Posterior cingulate gyrus (tissue), 11 donors: ENCODE measurements around the gene SETX.

Source experiments
- DNase-seq, 10 donors: peaks; one replicate each; pipeline versions ENCODE4 v3.0.0 to v3.0.0-alpha.2; 2020 to 2021; ENCODE audit warnings: mixed read lengths in 3 of 10
- intact Hi-C: fragments of 100-400 bp; cut with DNase I; formaldehyde crosslinking; loops from one replicate; pipeline ENCODE4 v1.15.1; 2023

Gene SETX

GRCh38 chr9:132226571-132227430, 128.0 kb downstream of the SETX start:
- intact Hi-C loops, result no loop called here
- peak in 1 of 10 donors; percentile 50 for DNase-seq

- DNase-seq, result no peak
- intact Hi-C loops, result no loop called here
Measured at GRCh38 chr9:132224645-132225044, 130.1 kb downstream of the SETX start.

GRCh38 chr9:132221941-132222340, 132.8 kb downstream of the SETX start:
- intact Hi-C loops, result no loop called here
- DNase-seq, result no peak

- no peak for DNase-seq
- intact Hi-C loops, result no loop called here
Measured at GRCh38 chr9:132218208-132218607, 136.6 kb downstream of the SETX start.

GRCh38 chr9:132216861-132217619, 137.7 kb downstream of the SETX start:
- no peak for DNase-seq
- intact Hi-C loops, result no loop called here

- intact Hi-C loops, result no loop called here
- DNase-seq, result peak; percentile 65 to 97 (median 82)
Measured at GRCh38 chr9:132214027-132214622, 140.7 kb downstream of the SETX start.

GRCh38 chr9:132211570-132211969, 143.2 kb downstream of the SETX start:
- no peak for DNase-seq
- intact Hi-C loops, result no loop called here
